K562 (cell line): Measurements from ENCODE around the gene SDK1. TPM values are rescaled to one million over a fixed set of nuclear protein-coding genes. Genes with fewer than 3 reads are reported as not detected.

ENCODE experiments used
- ARHGAP35 ChIP-seq: fragments of 450-650 bp; IDR thresholded peaks from 2 replicates; pipeline ENCODE4 v1.6.1; 2018; ENCODE audit not compliant: partially characterized antibody
- ARID1B ChIP-seq: fragments of 450-650 bp; IDR thresholded peaks from 2 replicates; pipeline ENCODE4 v1.6.1; 2016; ENCODE audit warnings: antibody characterized with exemption, mild to moderate bottlenecking, inconsistent platforms
- FOXJ3 ChIP-seq: sonication (generic); formaldehyde crosslinking; IDR thresholded peaks from 2 replicates; pipeline ENCODE4 v1.4.0; 2020; ENCODE audit warnings: mild to moderate bottlenecking, missing genetic modification reagents
- MGA ChIP-seq: fragments of 450-650 bp; IDR thresholded peaks from 2 replicates; pipeline ENCODE4 v1.6.1; 2016; ENCODE audit warnings: mild to moderate bottlenecking, moderate library complexity
- ZBTB12 ChIP-seq: fragments of 250-450 bp; sonication (Bioruptor Pico); IDR thresholded peaks from 2 replicates; pipeline ENCODE4 v1.4.0; 2020
- ZBTB49 ChIP-seq: sonication (generic); formaldehyde crosslinking; IDR thresholded peaks from 2 replicates; pipeline ENCODE4 v1.8.0; 2022; ENCODE audit warnings: missing genetic modification reagents, mild to moderate bottlenecking, borderline replicate concordance
- polyA plus RNA-seq, 8 experiments: library from polyadenylated mRNA; depleted of rRNA in 4 of 8; stranded (reverse) in 5 of 8; unstranded in 3 of 8; fragments of >200 nt; fragmentation: Nextera tagmentation in 2 of 8; fragmentation: Illumina TruSeq in 1 of 8; extraction: Ambion mirVana in 2 of 8; extraction: Trizol in 1 of 8; gene quantifications; 2 replicates each; pipeline versions ENCODE4 v1.2.1 to v1.2.3, GENCODE V29; 2011 to 2014; ENCODE audit warnings: inconsistent platforms in 1 of 8, missing spikeins in 1 of 8
- total RNA-seq, 7 experiments: library from RNA; depleted of rRNA in 6 of 7; stranded (reverse); fragments of >200 nt in 6 of 7; fragmentation: Illumina TruSeq in 2 of 7; extraction: Trizol in 2 of 7; gene quantifications; 2 replicates each; pipeline versions ENCODE4 v1.2.1 to v1.2.3, GENCODE V29; 2011 to 2021; ENCODE audit warnings: low replicate concordance in 1 of 7

Gene SDK1
- total and polyA plus RNA-seq, 9 of the 15 experiments (the other 6 are each of a cell fraction or from before 2014, with no cell fraction given): 0.16 TPM; not detected in 8

GRCh38 chr7:4238861-4239260 lies 937.8 kb downstream of the SDK1 start (continued):
- no peak for TF ChIP-seq MGA
- TF ChIP-seq ZBTB49 (CRISPR knock-in tag): no peak
- TF ChIP-seq FOXJ3 (CRISPR knock-in tag): no peak
- no peak for TF ChIP-seq ARHGAP35
- TF ChIP-seq ZBTB12: no peak
- no peak for TF ChIP-seq ARID1B
